CD14-positive monocyte (primary cell): ENCODE results near the gene MBD2. TPM values are rescaled to one million over a fixed set of nuclear protein-coding genes. Genes with fewer than 3 reads are reported as not detected.

Experiments used
- DNase-seq, 3 donors: peaks; one replicate each; pipeline ENCODE4 v3.0.0-alpha.2; 2011 to 2022
- H2AFZ ChIP-seq: 2 replicates; pipeline ENCODE4 v1.6.0; 2012; ENCODE audit warnings: mild to moderate bottlenecking, low read depth, low read length, inconsistent platforms; ENCODE audit not compliant: insufficient read depth, poor library complexity, severe bottlenecking
- H3K27ac ChIP-seq, 2 donors: 1 replicate in 1 of 2; 2 replicates in 1 of 2; pipeline ENCODE4 v1.5.1; 2012 to 2013; ENCODE audit warnings: low read length in 2 of 2, control low read depth in 1 of 2, inconsistent platforms in 1 of 2, low read depth in 1 of 2, mild to moderate bottlenecking in 1 of 2
- H3K27me3 ChIP-seq, 2 donors: one replicate each; pipeline versions ENCODE4 v1.6.0 to v1.6.1; 2011 to 2013; ENCODE audit warnings: low read length in 2 of 2; ENCODE audit not compliant: control insufficient read depth in 2 of 2, insufficient read depth in 2 of 2
- H3K36me3 ChIP-seq, 2 donors: replicated peaks in 1 of 2; 1 replicate in 1 of 2; 2 replicates in 1 of 2; pipeline versions ENCODE4 v1.5.1 to v1.6.1; 2012 to 2013; ENCODE audit warnings: low read length in 2 of 2, control low read depth in 1 of 2, inconsistent platforms in 1 of 2, mild to moderate bottlenecking in 1 of 2; ENCODE audit not compliant: insufficient read depth in 2 of 2, control insufficient read depth in 1 of 2
- H3K4me1 ChIP-seq, 2 donors: 1 replicate in 1 of 2; 2 replicates in 1 of 2; pipeline versions ENCODE4 v1.5.1 to v1.6.1; 2012 to 2013; ENCODE audit warnings: low read length in 2 of 2, control low read depth in 1 of 2, inconsistent platforms in 1 of 2, mild to moderate bottlenecking in 1 of 2, moderate library complexity in 1 of 2; ENCODE audit not compliant: insufficient read depth in 2 of 2, control insufficient read depth in 1 of 2
- H3K4me2 ChIP-seq: replicated peaks from 2 replicates; pipeline ENCODE3; 2012; ENCODE audit warnings: low read length, moderate library complexity, mild to moderate bottlenecking; ENCODE audit not compliant: poor library complexity, severe bottlenecking; ENCODE audit errors: extremely low read depth
- H3K4me3 ChIP-seq, 3 experiments: fragments of 200-600 bp in 1 of 3; sonication (generic) in 1 of 3; replicated peaks in 1 of 3; 1 replicate in 2 of 3; 2 replicates in 1 of 3; pipeline ENCODE4 v1.5.1; 2011 to 2013; ENCODE audit warnings: low read length in 3 of 3, mild to moderate bottlenecking in 3 of 3, control low read depth in 2 of 3, low read depth in 2 of 3, inconsistent platforms in 1 of 3, moderate library complexity in 1 of 3
- H3K79me2 ChIP-seq: 2 replicates; pipeline ENCODE4 v1.6.0; 2012; ENCODE audit warnings: mild to moderate bottlenecking, control low read depth, inconsistent platforms, low read length, moderate library complexity; ENCODE audit not compliant: insufficient read depth
- H3K9ac ChIP-seq: 2 replicates; pipeline ENCODE4 v1.6.0; 2017; ENCODE audit warnings: low read length, mild to moderate bottlenecking; ENCODE audit not compliant: insufficient read depth, poor library complexity, severe bottlenecking
- H3K9me3 ChIP-seq, 2 donors: replicated peaks in 1 of 2; 1 replicate in 1 of 2; 2 replicates in 1 of 2; pipeline versions ENCODE4 v1.5.1 to v1.6.1; 2012 to 2013; ENCODE audit warnings: low read length in 2 of 2, control low read depth in 1 of 2; ENCODE audit not compliant: control insufficient read depth in 1 of 2, insufficient read depth in 1 of 2
- H4K20me1 ChIP-seq: 2 replicates; pipeline ENCODE4 v1.6.0; 2012; ENCODE audit warnings: mild to moderate bottlenecking, low read length, control low read depth, moderate library complexity; ENCODE audit not compliant: insufficient read depth
- H3K27ac Mint-ChIP-seq, 7 donors: one replicate each; pipeline ENCODE4 v1.8.0; 2020; ENCODE audit warnings: mild to moderate bottlenecking in 7 of 7, mixed read lengths in 7 of 7, moderate library complexity in 6 of 7, inconsistent platforms in 2 of 7
- H3K27me3 Mint-ChIP-seq, 3 donors: one replicate each; pipeline ENCODE4 v1.8.0; 2021 to 2022; ENCODE audit warnings: low read depth in 3 of 3, mild to moderate bottlenecking in 3 of 3, mixed read lengths in 3 of 3, moderate library complexity in 3 of 3, inconsistent platforms in 1 of 3
- H3K36me3 Mint-ChIP-seq, 2 donors: one replicate each; pipeline ENCODE4 v1.8.0; 2020; ENCODE audit warnings: mixed read lengths in 2 of 2, inconsistent platforms in 1 of 2, mild to moderate bottlenecking in 1 of 2
- H3K4me1 Mint-ChIP-seq: one replicate; pipeline ENCODE4 v1.8.0; 2020; ENCODE audit warnings: mild to moderate bottlenecking, mixed read lengths
- H3K4me3 Mint-ChIP-seq, 2 donors: one replicate each; pipeline ENCODE4 v1.8.0; 2020; ENCODE audit warnings: mild to moderate bottlenecking in 2 of 2, mixed read lengths in 2 of 2, moderate library complexity in 1 of 2
- H3K9me3 Mint-ChIP-seq, 7 donors: one replicate each; pipeline ENCODE4 v1.8.0; 2020 to 2022; ENCODE audit warnings: mixed read lengths in 7 of 7, mild to moderate bottlenecking in 6 of 7, moderate library complexity in 6 of 7, inconsistent platforms in 2 of 7
- WGBS: methylation state at CpG from one replicate; pipeline ENCODE4 v1.1.5; 2013; ENCODE audit warnings: missing lambda C conversion rate; ENCODE audit not compliant: insufficient coverage; 5-methylcytosine and 5-hydroxymethylcytosine counted together
- intact Hi-C, 2 donors: fragments of 100-400 bp; cut with micrococcal nuclease; formaldehyde crosslinking; loops; one replicate each; pipeline versions ENCODE4 v1.15.0 to v1.15.1; 2023
- polyA plus RNA-seq, 3 donors: library from polyadenylated mRNA; depleted of rRNA in 1 of 3; unstranded in 2 of 3; stranded (reverse) in 1 of 3; fragments of 300-500 nt in 2 of 3; fragments of >200 nt in 1 of 3; fragmentation: Illumina TruSeq in 2 of 3; gene quantifications; 1 replicate in 2 of 3; 2 replicates in 1 of 3; pipeline ENCODE4 v1.2.3, GENCODE V29; 2012 to 2021
- TF ChIP-seq, protein P1 (sequence below): fragments of 200-600 bp; IDR thresholded peaks from one replicate; pipeline ENCODE4 v1.8.0; 2022; ENCODE audit warnings: antibody characterized with exemption, mild to moderate bottlenecking

The MBD2 gene
- polyA plus RNA-seq, 3 donors: 11.6 to 64.9 (median 25.2) TPM

- Histone ChIP-seq H3K36me3 (peaks cover 56 to 73% of the 10 kb centered on the region in 2 donors), H4K20me1 (peaks cover 99% of the 10 kb centered on the region), H3K27ac (peak overlapping the region in 1 of 2 donors; percentile 32), H3K27me3 (no peaks in the 10 kb centered on the region), H3K4me3 (no peak overlapping the region), H2AFZ (no peak overlapping the region), H3K9ac (no peak overlapping the region), H3K9me3 (no peaks in the 10 kb centered on the region), H3K4me2 (no peak overlapping the region), H3K79me2 (peaks cover 93% of the 10 kb centered on the region), H3K4me1 (no peaks in the 10 kb centered on the region)
- 100% methylated on average over 1 of the region's 4 CpGs for WGBS
- TF ChIP-seq, protein P1, sequence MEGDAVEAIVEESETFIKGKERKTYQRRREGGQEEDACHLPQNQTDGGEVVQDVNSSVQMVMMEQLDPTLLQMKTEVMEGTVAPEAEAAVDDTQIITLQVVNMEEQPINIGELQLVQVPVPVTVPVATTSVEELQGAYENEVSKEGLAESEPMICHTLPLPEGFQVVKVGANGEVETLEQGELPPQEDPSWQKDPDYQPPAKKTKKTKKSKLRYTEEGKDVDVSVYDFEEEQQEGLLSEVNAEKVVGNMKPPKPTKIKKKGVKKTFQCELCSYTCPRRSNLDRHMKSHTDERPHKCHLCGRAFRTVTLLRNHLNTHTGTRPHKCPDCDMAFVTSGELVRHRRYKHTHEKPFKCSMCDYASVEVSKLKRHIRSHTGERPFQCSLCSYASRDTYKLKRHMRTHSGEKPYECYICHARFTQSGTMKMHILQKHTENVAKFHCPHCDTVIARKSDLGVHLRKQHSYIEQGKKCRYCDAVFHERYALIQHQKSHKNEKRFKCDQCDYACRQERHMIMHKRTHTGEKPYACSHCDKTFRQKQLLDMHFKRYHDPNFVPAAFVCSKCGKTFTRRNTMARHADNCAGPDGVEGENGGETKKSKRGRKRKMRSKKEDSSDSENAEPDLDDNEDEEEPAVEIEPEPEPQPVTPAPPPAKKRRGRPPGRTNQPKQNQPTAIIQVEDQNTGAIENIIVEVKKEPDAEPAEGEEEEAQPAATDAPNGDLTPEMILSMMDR: no peak
- Mint-ChIP-seq H3K27me3 (no peaks in the 10 kb centered on the region), H3K4me1 (peaks cover 14% of the 10 kb centered on the region), H3K36me3 (peaks cover 56 to 69% of the 10 kb centered on the region in 2 donors), H3K4me3 (no peak overlapping the region), H3K27ac (no peak overlapping the region), H3K9me3 (no peaks in the 10 kb centered on the region)
- no peak for DNase-seq
- intact Hi-C loops: no loop called here
These were observed 21.6 kb downstream of the MBD2 start for GRCh38 chr18:54202851-54203250.

DNA sequence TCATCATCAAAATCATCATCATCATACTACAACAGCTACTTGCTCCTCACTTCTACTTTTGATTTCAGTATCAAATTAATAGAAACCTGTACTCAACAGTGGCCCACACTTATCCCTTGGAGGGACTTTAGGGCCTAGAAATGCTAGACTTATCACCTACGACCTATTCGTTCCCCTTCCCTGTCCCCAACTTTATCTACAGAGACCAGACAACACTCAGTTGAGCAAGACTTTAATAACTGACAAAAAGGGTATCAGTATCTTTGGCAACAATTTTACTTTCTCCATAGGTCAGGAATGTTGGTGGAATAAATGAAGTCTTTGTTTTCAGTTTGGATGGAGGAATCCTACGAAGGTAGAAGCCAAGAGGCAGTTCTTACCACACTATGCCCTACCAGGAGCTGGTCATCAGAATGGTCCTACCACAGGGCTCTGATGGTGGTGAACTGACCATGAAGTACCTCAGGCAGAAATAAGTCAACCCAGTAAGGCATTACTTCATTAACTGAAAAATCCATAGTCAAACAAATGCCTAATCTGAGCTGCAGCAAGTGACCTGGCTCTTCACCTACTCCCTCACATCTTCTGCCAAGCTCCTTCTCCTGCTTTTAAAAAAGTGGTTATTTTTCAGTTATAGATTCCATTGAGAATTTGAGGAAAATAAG lies 26.6 kb downstream of the MBD2 start:
- H3K4me3 ChIP-seq: no peak overlapping the region
- H3K9me3 ChIP-seq: no peaks in the 10 kb centered on the region
- H2AFZ ChIP-seq: no peak overlapping the region
- Mint-ChIP-seq H3K36me3 (peaks cover 46 to 59% of the 10 kb centered on the region in 2 donors), H3K27ac (peak overlapping the region in 1 of 7 donors; percentile 0), H3K27me3 (no peaks in the 10 kb centered on the region), H3K4me1 (no peaks in the 10 kb centered on the region), H3K9me3 (no peaks in the 10 kb centered on the region), H3K4me3 (no peak overlapping the region)
- TF ChIP-seq, protein P1: no peak
- H3K4me1 ChIP-seq: no peaks in the 10 kb centered on the region
- intact Hi-C loops: no loop called here
- no peak overlapping the region for H3K27ac ChIP-seq
- peaks cover 43 to 90% of the 10 kb centered on the region in 2 donors for H3K36me3 ChIP-seq
- H3K4me2 ChIP-seq: no peak overlapping the region
- H3K9ac ChIP-seq: no peak overlapping the region
- DNase-seq: no peak
- peaks cover 99% of the 10 kb centered on the region for H4K20me1 ChIP-seq
- WGBS: 100% methylated on average over 1 of the region's 3 CpGs
- peaks cover 92% of the 10 kb centered on the region for H3K79me2 ChIP-seq
- no peaks in the 10 kb centered on the region for H3K27me3 ChIP-seq
